ENCODE measurements around the gene BCAM. TPM values are rescaled to one million over a fixed set of nuclear protein-coding genes. Genes with fewer than 3 reads are reported as not detected.

Gene BCAM
- polyA plus RNA-seq, 1 donor from 2014 or later, result 0.54 TPM

DNA sequence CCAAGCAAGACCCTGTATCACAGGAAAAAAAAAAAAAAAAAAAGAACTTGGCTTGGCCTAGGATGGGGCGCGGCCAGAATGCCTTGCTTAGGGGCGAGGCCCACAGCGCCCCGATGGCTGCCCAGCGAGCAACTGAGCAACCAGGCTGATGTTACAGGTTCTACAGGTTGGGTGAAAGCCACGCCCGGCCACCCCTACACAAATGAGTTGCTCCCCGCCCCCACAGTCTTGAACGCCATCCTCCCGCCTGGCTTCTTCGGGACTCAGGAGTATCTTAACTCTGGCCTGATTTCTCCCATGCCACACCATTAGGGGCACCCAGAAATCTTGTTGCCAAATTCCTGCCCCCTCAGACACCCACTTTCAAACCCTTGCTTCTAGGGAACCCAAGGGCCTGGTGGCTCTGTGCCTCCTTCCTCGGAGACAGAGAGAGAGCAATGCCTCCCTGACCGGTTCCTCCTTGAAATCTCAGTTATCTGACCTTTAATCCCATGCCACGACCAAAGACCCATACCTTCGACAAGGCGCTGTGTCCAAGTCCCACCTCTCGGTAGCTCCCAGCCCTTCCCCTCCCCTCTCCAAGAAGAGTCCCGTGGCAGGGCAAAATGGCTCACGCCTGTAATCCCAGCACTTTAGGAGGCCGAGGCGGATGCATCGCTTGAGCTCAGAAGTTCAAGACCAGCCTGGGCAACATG lies 32.4 kb upstream of the BCAM start:
- H2AFZ ChIP-seq (ENCODE audit: low read depth, low read length), result no peak overlapping the region
- no peak overlapping the region for H3K4me2 ChIP-seq (ENCODE audit: low read length)
- peaks cover 5% of the 10 kb centered on the region for H3K27me3 ChIP-seq (ENCODE audit: insufficient read depth, low read depth, low read length)

More for the DNA sequence above, 32.4 kb upstream of the BCAM start:
- Histone ChIP-seq H4K20me1 (ENCODE audit: insufficient read depth) (no peaks in the 10 kb centered on the region), H3K9me3 (ENCODE audit: low read length) (no peaks in the 10 kb centered on the region), H3K79me2 (replicated peaks; ENCODE audit: insufficient read depth, low read length) (no peaks in the 10 kb centered on the region), H3K9me2 (ENCODE audit: insufficient read depth, low read length) (no peaks in the 10 kb centered on the region), H3F3A (ENCODE audit: insufficient read depth, low read length, poor library complexity, severe bottlenecking) (no peaks in the 10 kb centered on the region), H3K36me3 (ENCODE audit: insufficient read depth, low read length) (no peaks in the 10 kb centered on the region), H3K4me3 (ENCODE audit: low read length) (no peak overlapping the region), H3K9ac (ENCODE audit: low read length) (no peak overlapping the region), H3K27ac (ENCODE audit: low read length) (no peak overlapping the region)
- TF ChIP-seq RAD21 (conservative IDR thresholded peaks at IDR 0.05) (no peak), EZH2 (IDR thresholded peaks at IDR 0.05; ENCODE audit: borderline replicate concordance, insufficient read depth, low read length, poor library complexity, severe bottlenecking) (no peak), MXI1 (conservative IDR thresholded peaks at IDR 0.05; ENCODE audit: poor library complexity, severe bottlenecking) (no peak), TAF1 (IDR thresholded peaks at IDR 0.05; ENCODE audit: low read depth) (no peak), REST (IDR thresholded peaks at IDR 0.05; ENCODE audit: borderline replicate concordance) (no peak), SMC3 (conservative IDR thresholded peaks at IDR 0.05; ENCODE audit: poor library complexity) (no peak), EP300 (conservative IDR thresholded peaks at IDR 0.05; ENCODE audit: poor library complexity, severe bottlenecking) (no peak), POLR2AphosphoS5 (IDR thresholded peaks at IDR 0.05) (no peak), CTCF (IDR thresholded peaks at IDR 0.05; ENCODE audit: poor library complexity, severe bottlenecking) (no peak)

All from neural cell (in vitro differentiated cells).